Pancreas (tissue), 10 donors: ENCODE results near the gene VAV2. TPM values are rescaled to one million over a fixed set of nuclear protein-coding genes. Genes with fewer than 3 reads are reported as not detected.

Experiments
- ATAC-seq, 4 donors: fragments of 200-7000 bp; cut with Tn5 transposase; one replicate each; pipeline versions ENCODE4 v1.8.0 to v1.9.1; 2020; ENCODE audit warnings: mild to moderate bottlenecking in 4 of 4, moderate library complexity in 4 of 4
- DNase-seq, 6 donors: peaks; one replicate each; pipeline ENCODE4 v3.0.0-alpha.2; 2020
- FAIRE-seq: peaks from 2 replicates; lab custom pipeline; 2012; peaks lifted over from hg19 to GRCh38; lab: Jason Lieb, UNC
- H3K27ac ChIP-seq, 4 donors: fragments of 200-600 bp; sonication (generic); 1 replicate in 3 of 4; 2 replicates in 1 of 4; pipeline versions ENCODE4 v1.5.0 to v1.8.0; 2020
- H3K27me3 ChIP-seq, 4 donors: fragments of 200-600 bp; one replicate each; pipeline ENCODE4 v1.8.0; 2021
- H3K36me3 ChIP-seq, 3 donors: fragments of 200-600 bp; sonication (generic) in 1 of 3; one replicate each; pipeline versions ENCODE4 v1.5.0 to v1.8.0; 2020 to 2021
- H3K4me1 ChIP-seq, 3 donors: fragments of 200-600 bp; one replicate each; pipeline ENCODE4 v1.8.0; 2021
- H3K4me3 ChIP-seq, 4 donors: fragments of 200-600 bp; sonication (generic) in 2 of 4; one replicate each; pipeline versions ENCODE4 v1.5.0 to v1.8.0; 2020 to 2021
- H3K9me3 ChIP-seq, 4 donors: fragments of 200-600 bp; one replicate each; pipeline ENCODE4 v1.8.0; 2021
- WGBS, 2 donors: extraction: QIAGEN DNeasy Blood & Tissue Kit; methylation state at CpG; one replicate each; pipeline ENCODE4 v1.1.7; 2013; 5-methylcytosine and 5-hydroxymethylcytosine counted together
- intact Hi-C, 3 donors: fragments of 100-400 bp; cut with DNase I; formaldehyde crosslinking; loops; one replicate each; pipeline versions ENCODE4 v1.11.1 to v1.14.2; 2022
- polyA plus RNA-seq, 2 donors: library from polyadenylated mRNA; stranded (reverse); fragments of 200-250 nt; gene quantifications; one replicate each; pipeline ENCODE4 v1.2.3, GENCODE V29; 2013
- total RNA-seq, 6 donors: library from RNA; stranded (reverse); fragmentation: NEBNext Ultra II Directional in 4 of 6; extraction: Animal tissue kit (Norgen Biotek cat#: 25700) in 4 of 6; gene quantifications; one replicate each; pipeline versions ENCODE4 v1.2.1 to v1.2.4, GENCODE V29; 2021 to 2023
- TF ChIP-seq, protein P1 (sequence below), 4 donors: fragments of 200-600 bp; sonication (generic) in 3 of 4; IDR thresholded peaks; one replicate each; pipeline versions ENCODE4 v1.5.0 to v1.8.0; 2021; ENCODE audit warnings: antibody characterized with exemption in 4 of 4
- donor health status: healthy with polysubstance abuse.
- donor health status: DM: no; HTN: no; CAD: no; lungs with moderate emphysema.
- donor health status: DM: no; HTN: no; CAD: no.
- donor health status: control.
- donor health status: control.
- donor health status: Bipolar disorder and iron deficiency.
- donor health status: DM: yes; HTN: yes; CAD: no.
- donor health status: DM: no; HTN: no; CAD: no.
- donor health status: DM: no; HTN: no; CAD: no.
- donor health status: DM: yes; HTN: yes; CAD: no.

Gene VAV2
- total and polyA plus RNA-seq, 8 donors, result 20.5 to 41.0 (median 33.6) TPM

DNA sequence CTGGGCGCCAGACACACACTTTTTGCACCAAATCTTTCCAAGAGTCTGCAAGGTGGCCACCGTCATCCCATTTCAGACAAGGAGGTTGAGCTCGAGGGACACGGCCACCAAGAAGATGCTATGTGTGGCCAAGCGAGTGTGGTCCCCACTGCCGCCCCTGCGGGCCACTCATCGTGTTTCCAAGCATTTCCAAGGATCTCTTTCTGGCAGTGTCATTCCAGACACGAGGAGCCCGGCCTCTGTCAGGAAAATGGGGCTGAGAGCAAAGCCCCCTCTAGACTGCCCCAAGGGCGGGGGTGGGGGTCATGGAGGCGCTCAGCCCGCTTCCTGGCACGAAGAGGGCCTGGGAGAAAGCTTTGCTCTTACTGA is 10.6 kb downstream of the VAV2 start:
- Histone ChIP-seq H3K27me3 (no peaks in the 10 kb centered on the region), H3K9me3 (no peaks in the 10 kb centered on the region), H3K4me1 (peaks cover 52 to 65% (median 53%) of the 10 kb centered on the region in 3 donors), H3K27ac (peak overlapping the region in 1 of 4 donors; percentile 17), H3K36me3 (no peaks in the 10 kb centered on the region), H3K4me3 (no peak overlapping the region)
- ATAC-seq (no peak), FAIRE-seq (no peak), DNase-seq (peak in 2 of 6 donors; percentile 22 to 57)
- intact Hi-C loops, result no loop called here
- TF ChIP-seq, protein P1, sequence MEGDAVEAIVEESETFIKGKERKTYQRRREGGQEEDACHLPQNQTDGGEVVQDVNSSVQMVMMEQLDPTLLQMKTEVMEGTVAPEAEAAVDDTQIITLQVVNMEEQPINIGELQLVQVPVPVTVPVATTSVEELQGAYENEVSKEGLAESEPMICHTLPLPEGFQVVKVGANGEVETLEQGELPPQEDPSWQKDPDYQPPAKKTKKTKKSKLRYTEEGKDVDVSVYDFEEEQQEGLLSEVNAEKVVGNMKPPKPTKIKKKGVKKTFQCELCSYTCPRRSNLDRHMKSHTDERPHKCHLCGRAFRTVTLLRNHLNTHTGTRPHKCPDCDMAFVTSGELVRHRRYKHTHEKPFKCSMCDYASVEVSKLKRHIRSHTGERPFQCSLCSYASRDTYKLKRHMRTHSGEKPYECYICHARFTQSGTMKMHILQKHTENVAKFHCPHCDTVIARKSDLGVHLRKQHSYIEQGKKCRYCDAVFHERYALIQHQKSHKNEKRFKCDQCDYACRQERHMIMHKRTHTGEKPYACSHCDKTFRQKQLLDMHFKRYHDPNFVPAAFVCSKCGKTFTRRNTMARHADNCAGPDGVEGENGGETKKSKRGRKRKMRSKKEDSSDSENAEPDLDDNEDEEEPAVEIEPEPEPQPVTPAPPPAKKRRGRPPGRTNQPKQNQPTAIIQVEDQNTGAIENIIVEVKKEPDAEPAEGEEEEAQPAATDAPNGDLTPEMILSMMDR (IDR thresholded peaks at IDR 0.05), result no peak
- 75 to 79% methylated on average over 14 of the region's 14 CpGs for WGBS, 2 donors

DNA sequence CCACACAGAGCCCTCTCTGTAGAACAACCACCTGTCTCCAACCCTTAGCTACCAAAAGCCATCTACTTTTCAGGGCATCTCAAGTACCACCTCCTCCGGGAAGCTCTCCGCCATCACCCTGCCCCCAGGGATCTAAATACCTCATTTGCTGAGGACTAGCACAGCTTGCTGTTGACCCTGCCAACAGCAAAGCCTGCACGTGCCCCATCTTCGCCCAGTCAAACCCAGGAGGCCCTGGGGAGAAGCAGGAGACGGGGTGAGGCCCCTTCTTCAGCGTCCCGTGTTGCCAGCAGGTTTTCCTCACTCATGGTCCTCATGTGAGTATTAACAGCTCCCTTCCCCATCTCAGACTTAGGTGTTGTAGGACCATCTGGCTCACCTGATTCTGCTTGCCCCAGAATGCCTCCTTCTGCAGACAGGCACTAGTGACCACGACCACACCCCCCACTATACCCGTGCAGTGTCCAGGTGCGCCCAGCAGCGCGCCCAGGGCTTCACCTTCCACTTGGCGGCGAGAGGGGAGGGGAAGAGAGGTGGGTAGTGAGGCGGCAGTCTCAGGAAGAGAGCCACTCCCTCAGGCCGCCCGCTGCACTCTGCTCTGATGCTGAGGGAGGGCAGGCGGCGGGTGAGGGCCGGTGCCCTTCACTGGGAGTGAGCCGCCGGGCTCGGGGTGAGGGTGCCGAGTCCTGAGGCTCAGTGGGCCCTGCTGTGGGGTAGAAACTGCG is 11.1 kb downstream of the VAV2 start:
- Histone ChIP-seq H3K4me1 (peaks cover 53 to 69% (median 58%) of the 10 kb centered on the region in 3 donors), H3K4me3 (no peak overlapping the region), H3K9me3 (no peaks in the 10 kb centered on the region), H3K27ac (peak overlapping the region; percentile 75 to 90 (median 78)), H3K27me3 (no peaks in the 10 kb centered on the region), H3K36me3 (no peaks in the 10 kb centered on the region)
- DNase-seq, result peak in 3 of 6 donors; percentile 37 to 68 (median 65)
- TF ChIP-seq, protein P1 (IDR thresholded peaks at IDR 0.05), result no peak
- no peak for FAIRE-seq
- WGBS, 2 donors, result 53% methylated on average over 24 to 25 of the region's 25 CpGs
- intact Hi-C loops, result no loop called here
- ATAC-seq, result peak in 3 of 4 donors; percentile 6 to 14 (median 9)

DNA sequence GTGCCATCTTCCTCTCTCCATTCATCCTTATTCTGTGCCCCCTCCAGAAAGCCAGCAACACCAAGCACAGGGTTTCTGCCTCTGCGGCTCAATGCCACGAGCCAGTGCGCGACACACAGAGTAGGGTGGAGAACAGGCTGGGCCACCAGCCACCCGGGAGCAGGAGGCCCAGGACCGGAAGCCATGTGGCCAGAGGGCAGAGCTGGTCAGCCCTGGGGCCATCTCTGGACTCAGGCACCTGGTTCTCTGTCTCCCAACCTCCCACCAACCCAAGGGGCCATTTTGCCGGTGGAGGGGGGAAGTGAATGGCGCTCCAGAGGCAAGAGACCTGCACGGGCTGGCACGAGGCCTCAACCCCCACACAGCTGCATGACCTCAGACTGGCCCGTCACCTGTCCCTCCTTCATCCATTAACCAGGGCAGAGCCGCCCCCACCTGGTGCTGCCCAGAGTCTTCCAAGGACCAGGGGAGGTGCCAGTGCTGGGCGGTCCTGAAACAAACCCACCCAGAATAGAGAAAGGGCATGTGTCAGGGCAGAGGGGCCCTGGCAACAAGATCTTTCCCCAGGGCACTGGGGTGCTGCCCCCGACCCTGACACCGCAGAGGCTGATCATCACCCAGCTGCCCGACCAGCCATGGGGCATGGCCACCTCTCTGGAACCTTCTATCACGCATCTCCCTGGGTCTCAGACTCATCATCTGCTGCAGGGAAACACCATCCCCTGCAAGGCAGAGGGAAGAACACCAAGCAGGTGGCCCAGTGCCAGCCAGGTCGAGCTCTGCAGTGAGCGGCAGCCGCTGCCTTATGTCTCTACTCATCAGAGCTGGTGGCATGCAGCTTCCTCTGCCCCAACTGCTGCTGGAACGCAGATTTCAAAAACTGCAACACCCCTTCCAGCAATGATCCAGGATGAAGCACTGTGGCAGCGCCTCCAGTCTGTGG is 11.9 kb downstream of the VAV2 start:
- Histone ChIP-seq H3K27ac (peak overlapping the region; percentile 75 to 90 (median 78)), H3K9me3 (no peaks in the 10 kb centered on the region), H3K36me3 (no peaks in the 10 kb centered on the region), H3K4me1 (peaks cover 59 to 76% (median 66%) of the 10 kb centered on the region in 3 donors), H3K4me3 (peak overlapping the region in 2 of 4 donors; percentile 2 to 27), H3K27me3 (no peaks in the 10 kb centered on the region)
- no peak for FAIRE-seq
- 24 to 30% methylated on average over 22 of the region's 22 CpGs for WGBS, 2 donors
- ATAC-seq, result peak; percentile 48 to 63 (median 62)
- TF ChIP-seq, protein P1 (IDR thresholded peaks at IDR 0.05), result no peak
- DNase-seq, result peak; percentile 73 to 91 (median 79)
- intact Hi-C loops, result no loop called here

DNA sequence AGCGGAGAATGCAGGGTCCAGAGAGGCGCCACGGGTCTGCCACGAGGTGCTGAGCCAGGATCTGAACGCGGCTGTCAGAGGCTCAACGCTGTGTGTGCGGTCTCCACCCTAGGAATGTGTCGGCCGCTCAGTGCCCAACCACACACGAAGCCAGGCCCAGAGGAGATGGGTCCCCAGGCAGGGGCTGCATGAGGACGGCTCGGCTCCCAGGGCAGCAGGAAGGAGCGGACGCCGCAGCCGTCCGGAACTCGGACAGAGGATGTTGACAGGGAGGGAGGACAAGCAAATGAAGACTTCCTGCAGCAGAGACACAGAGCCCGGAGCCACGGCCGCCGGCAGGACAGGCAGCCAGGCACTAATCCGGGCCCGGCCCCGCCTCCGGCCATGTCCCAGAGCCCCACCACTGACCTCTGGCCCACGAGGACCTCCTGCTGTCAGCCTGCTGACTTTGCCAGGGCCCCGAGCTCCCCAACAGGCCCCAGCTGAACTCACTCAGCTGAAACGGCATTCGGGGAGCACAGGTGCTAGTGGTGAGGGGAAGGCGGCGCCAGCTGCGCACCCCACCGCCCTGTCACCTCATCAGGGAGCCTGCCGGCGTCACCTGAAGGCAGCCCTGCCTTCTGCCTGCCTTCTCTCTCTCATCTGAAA is 12.7 kb downstream of the VAV2 start:
- peak; percentile 33 to 86 (median 52) for DNase-seq
- no peaks in the 10 kb centered on the region for H3K36me3 ChIP-seq
- WGBS, 2 donors, result 19% methylated on average over 31 to 37 of the region's 37 CpGs

More for the DNA sequence above, 12.7 kb downstream of the VAV2 start:
- intact Hi-C loops, result no loop called here
- Histone ChIP-seq H3K27me3 (no peaks in the 10 kb centered on the region), H3K27ac (peak overlapping the region; percentile 75 to 90 (median 78)), H3K4me1 (peaks cover 55 to 80% (median 67%) of the 10 kb centered on the region in 3 donors), H3K4me3 (peak overlapping the region in 2 of 4 donors; percentile 2 to 27), H3K9me3 (no peaks in the 10 kb centered on the region)
- peak; percentile 34 to 45 (median 44) for ATAC-seq
- TF ChIP-seq, protein P1 (IDR thresholded peaks at IDR 0.05), result no peak
- no peak for FAIRE-seq
